Cardiac fibroblast (primary cell): ENCODE measurements around the gene BRSK1.

Experiments used
- DNase-seq, 2 donors: peaks; one replicate each; pipeline versions ENCODE4 v3.0.0 to v3.0.0-alpha.2; 2010; ENCODE audit warnings: low read depth in 2 of 2
- H3K4me3 ChIP-seq, 2 donors: replicated peaks in 1 of 2; 1 replicate in 1 of 2; 2 replicates in 1 of 2; pipeline ENCODE4 v1.5.1; 2011; ENCODE audit warnings: low read depth in 2 of 2, low read length in 2 of 2, mild to moderate bottlenecking in 2 of 2, moderate library complexity in 1 of 2
- TF ChIP-seq, protein P1 (sequence below): IDR thresholded peaks from one replicate; pipeline ENCODE4 v1.5.1; 2011; ENCODE audit warnings: low read depth, mild to moderate bottlenecking, low read length, inconsistent platforms

Gene BRSK1

DNA sequence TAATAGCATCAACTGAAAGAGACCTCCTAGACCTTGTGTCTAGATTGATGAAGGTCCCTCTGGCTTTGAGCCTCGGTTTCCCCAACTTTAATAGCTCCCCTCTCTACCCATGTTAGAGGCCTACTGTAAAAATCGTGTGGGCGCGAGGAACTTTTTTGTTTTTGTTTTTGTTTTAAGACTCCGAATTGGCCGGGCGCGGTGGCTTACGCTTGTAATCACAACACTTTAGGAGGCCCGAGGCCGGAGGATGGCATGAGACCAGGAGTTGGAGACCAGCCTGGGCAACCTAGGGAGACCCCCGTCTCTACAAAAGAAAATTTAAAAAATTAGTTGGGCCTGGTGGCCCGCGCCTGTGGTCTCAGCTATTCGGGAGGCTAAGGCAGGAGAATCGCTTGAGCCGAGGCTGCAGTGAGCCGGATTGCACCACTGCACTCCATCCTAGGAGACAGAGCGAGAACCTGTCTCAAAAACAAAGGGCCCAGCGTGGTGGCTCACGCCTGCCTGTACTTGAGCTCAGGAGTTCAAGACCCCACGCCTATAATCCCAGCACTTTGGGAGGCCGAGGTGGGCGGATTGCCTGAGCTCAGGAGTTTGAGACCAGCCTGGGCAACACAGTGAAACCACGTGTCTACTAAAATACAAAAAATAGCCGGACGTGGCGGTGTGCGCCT, 24.1 kb upstream of the BRSK1 start:
- DNase-seq, result no peak
- peak overlapping the region; percentile 19 to 46 for H3K4me3 ChIP-seq
- TF ChIP-seq, protein P1, sequence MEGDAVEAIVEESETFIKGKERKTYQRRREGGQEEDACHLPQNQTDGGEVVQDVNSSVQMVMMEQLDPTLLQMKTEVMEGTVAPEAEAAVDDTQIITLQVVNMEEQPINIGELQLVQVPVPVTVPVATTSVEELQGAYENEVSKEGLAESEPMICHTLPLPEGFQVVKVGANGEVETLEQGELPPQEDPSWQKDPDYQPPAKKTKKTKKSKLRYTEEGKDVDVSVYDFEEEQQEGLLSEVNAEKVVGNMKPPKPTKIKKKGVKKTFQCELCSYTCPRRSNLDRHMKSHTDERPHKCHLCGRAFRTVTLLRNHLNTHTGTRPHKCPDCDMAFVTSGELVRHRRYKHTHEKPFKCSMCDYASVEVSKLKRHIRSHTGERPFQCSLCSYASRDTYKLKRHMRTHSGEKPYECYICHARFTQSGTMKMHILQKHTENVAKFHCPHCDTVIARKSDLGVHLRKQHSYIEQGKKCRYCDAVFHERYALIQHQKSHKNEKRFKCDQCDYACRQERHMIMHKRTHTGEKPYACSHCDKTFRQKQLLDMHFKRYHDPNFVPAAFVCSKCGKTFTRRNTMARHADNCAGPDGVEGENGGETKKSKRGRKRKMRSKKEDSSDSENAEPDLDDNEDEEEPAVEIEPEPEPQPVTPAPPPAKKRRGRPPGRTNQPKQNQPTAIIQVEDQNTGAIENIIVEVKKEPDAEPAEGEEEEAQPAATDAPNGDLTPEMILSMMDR, result no peak

DNA sequence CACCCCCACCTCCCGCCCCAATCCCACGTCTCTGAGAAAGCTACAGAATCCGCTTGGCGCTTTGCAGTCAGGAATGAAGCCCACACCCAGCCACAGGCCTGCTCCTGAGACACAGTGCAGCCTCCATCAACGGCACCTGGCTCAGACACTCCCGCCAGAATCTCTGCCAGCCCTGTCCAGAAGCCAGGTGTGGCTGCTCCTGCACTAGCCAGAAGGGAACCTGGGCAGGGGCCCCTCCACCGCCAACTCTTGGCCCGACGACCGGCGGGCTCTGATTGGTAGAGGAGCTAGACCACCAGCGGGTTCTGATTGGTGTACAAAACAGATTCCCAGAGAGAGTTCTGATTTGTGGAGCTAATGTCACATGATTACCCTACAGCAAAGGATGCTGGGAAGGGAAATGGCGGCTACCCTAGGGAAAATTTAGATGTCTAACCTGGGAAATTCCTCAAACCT, 22.1 kb upstream of the BRSK1 start:
- no peak overlapping the region for H3K4me3 ChIP-seq
- no peak for DNase-seq
- TF ChIP-seq, protein P1, result no peak

DNA sequence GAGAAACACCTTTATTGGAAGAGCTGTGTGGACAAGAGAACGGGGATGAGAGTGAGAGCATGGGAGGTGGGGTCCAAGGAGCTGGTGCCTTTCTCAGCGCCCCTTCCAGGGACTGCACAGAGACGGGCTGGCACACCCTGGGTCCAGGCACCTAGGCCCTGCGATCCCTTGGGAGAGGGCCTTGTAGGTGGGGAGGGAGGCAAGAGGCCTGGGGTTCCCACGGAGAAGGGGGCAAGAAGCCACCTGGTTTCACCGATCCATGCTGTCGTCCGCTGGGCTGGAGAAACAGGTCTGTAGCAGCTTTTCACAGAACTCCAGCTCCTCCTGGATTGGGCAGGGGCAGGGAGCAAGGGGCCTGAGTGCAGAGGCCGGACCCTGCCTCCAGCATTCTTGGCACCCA, 21.4 kb upstream of the BRSK1 start:
- TF ChIP-seq, protein P1, result no peak
- no peak overlapping the region for H3K4me3 ChIP-seq
- no peak for DNase-seq

DNA sequence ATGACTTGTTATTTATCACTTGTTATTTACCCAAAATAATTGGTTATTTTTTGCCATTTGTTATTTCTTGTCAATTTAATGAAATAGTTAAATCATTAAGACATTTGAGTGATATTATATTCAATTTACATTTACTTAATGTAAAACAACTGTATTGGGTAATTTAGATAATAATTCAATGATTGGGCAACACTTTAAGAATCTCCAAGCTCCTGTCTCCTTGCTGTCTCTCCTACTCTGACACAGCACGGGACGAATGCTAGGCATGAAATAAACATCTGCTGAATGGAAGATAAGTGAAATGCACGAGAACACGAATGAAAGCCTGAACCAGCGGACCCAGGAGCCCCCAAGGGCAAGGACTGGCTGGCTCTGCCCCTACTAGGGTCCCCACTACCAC, 19.3 kb upstream of the BRSK1 start:
- H3K4me3 ChIP-seq, result no peak overlapping the region
- DNase-seq, result no peak
- TF ChIP-seq, protein P1, result no peak

DNA sequence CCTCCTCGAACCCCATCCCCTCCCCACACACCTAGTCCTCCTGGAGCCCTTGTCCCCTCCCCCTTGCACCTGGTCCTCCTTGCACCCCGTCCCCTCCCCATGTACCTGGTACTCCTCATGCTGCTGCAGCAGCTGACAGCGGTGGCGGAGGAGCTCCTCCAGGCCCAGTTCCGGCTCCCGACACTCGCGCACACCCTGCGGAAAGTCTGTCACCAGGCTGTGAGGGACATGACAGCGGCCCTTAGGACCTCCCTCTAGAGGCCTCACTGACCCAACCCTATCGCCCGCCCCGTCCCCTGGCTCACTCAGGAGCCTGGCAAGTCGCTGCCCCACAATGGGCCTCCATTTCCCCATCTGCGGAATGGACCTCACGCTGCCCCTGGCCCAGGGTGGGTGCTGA, 18.6 kb upstream of the BRSK1 start:
- TF ChIP-seq, protein P1, result no peak
- H3K4me3 ChIP-seq, result no peak overlapping the region
- no peak for DNase-seq

DNA sequence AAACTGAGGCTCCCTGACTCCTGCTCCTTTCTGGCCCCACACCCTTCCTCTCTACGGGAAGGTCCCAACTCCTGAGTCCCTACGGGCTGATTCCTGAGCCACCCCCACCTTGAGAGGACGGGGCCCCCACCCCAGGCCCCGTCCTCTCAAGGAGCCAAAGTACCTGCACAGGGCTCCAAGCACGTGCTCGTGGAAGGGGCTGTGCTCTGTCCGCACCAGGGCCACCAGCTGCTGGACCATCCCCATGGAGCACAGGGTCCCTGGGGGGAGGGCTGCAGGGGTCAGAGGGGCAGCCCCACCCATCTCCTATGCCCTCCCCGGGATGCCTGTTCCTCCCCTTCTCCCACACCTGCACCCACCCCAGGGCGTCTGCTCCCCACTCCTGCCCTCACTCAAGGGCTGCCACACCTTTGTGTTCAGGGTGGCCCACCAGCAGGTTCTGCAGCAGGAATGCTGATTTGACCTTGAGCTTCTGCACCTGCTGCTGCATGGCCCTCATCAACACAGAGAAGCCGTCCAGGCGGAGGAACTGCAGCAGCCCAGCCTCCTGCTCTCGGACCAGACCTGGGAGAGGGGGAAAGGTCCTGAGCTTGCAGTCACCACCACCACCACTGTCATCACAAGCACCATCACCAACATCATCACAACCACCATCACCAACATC, 17.9 kb upstream of the BRSK1 start:
- DNase-seq, result no peak
- no peak overlapping the region for H3K4me3 ChIP-seq
- TF ChIP-seq, protein P1, result no peak
